Measurements from ENCODE around the gene TRIM66.

The TRIM66 gene

DNA sequence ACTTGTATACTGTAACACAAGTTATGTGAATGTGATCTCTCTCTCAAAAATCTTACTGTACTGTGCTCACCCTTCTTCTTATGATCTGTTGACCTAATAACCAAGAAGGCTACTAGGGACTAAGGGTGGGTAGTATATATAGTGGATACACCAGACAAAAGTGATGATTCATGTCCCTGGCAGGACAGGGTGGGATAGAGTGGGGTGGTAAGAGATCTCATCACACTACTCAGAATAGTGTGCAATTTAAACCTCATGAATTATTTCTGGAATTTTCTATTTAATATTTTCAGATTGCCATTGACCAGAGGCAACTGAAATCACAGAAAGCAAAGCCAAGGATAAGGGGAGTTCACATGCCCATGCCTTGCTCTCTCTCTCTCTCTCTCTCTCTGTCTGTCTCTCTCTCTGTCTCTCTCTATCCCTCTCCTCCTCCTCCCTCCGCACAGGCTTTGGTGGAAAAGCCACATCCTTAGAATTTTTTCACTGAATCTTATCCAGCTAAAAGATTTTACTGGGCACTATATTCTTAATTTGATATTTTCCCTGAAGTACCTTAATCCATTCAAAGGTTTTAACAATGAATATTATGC lies 76.4 kb downstream of the TRIM66 start:
- DNase-seq, result no peak

DNA sequence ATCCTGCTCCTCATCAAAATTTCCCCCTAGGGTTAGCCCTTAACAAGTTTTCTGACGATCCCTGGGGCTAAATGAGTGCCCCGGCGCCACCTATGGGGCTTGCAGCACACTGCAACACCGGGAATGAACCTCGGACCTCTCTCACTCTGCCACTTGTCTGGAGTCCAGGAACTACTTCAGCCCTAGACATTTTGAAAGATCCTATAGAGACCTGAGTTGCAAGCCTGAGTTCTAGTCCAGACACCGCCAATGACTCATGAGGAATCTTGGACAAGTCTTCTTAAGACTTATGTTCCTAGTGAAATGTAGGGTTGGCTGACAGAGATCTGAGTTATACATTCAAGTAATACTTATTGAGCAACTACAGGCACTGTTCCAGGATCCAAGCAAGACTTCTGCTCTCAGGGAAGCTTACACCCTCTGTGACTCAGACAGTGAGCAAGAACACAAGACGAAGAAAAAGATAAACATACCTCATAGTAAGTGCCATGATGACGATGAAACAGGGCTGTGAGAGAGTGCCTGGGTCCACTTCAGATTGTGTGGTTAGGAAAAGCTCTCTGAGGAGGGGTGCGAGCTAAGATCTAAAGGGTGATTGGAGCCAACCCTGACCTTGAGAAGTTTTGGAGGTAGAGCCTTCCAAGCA lies 78.3 kb downstream of the TRIM66 start:
- no peak for DNase-seq

DNA sequence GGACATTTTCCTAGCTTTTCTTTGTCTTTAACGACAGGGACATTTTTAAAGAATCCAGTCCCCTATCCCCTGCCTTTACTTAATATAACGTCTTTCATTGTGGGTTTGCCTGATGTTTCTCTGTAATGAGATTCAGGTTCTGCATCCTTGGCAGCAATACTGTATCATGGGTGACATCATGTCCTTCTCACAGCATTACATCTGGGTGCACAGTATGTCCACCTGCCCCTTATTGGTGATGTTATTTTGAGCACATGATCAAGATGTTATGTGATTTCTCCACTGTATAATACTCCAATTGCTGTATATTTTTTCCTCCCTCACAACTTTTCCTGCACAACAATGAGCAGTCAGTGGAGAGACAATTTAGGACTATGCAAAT lies 78.8 kb downstream of the TRIM66 start:
- no peak for DNase-seq

DNA sequence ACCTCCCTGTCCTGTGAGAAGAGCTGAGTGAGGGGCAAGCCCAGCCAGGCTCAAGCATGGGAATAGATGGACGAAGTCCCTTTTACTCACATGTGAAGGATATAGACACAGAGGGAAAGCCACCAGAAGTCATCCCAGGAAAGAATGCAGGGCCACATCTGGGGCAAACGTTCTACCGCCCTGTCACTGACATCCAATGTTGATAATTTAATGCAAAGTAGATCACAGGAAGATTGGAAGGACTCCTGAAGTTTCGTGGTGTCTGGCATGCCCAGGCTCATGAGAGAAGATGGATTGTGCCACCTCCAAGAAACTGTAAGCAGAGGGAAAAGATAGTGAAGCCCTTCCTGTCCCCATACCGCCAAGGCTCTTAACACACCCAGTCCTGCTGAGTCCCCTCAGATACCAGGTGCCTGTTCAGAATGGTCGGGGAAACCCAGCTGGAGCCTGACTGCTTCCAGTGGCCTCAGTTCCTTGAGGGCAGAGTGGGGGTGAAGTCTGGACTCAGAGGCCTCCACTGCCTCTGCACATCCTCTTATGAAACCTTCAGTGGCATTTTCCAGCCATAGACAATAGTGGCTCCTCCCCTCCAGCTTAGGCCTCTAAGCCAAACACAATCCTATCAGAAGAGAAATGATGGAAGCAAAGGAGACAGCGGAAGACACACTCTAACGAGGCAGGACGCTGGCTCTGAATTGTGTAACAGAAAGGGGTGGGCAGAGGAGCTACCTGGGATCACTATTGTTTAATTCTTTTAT lies 80.9 kb downstream of the TRIM66 start:
- DNase-seq, result no peak

DNA sequence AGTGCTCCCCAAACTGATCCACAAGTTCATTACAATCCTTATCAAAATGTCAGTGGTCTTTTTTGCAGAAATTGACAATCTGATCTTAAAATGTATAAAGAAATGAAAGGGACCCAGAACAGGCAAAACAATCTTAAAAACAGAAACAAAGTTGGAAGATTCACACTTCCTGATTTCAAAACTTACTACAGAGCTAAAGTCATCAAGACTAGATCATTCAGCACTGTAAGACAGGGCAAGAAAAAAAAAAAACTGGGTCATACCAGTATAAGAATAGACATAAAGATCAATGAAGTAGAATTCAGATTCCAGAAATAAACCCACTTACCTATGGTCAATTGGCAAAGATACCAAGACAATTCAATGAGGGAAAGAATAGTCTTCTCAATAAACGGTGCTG lies 84.0 kb downstream of the TRIM66 start:
- DNase-seq, result no peak

DNA sequence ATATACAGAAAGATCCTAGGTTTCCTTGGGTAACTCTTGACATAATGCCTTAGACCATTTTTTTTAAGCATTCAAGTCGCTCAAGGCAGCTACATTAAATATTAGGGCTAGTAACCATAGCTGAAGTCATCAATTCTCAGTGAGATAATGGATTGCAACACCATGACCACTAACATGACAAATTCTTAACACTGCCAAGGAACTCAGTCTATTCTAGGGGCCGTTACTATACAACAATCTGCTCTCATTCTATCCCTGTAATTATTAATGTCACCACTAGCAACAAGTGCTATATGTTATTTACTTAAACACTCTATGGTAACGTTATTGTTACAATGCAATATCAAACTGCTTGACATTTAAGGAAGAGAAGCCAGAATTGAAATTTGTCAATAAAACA lies 85.3 kb downstream of the TRIM66 start:
- peak; percentile 18 for DNase-seq

DNA sequence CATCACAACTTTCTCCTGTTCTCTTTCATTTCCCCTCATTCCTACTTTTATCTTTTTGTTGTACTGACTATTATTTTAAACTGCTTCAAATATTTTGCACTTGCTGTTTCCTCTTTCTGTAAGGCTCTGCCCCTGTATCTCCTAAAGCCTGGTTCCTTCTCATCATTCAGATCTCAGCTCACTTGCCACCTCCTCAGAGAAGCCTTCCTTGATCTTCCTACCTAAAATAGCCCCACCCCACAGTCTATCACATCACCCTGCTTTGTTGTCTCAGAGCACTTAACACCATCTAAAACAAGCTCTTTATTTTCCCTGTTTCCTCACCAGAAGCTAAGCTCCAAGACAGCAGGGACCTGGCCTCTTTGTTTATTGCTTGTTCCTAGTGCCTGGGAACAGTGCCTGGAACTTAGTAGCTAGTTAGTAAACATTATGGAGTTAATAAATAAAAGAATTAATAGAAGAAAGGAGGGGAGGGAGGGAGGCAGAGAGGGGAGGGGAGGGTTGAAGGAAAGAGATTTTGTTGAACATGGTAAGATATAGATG lies 85.9 kb downstream of the TRIM66 start:
- DNase-seq, result no peak

DNA sequence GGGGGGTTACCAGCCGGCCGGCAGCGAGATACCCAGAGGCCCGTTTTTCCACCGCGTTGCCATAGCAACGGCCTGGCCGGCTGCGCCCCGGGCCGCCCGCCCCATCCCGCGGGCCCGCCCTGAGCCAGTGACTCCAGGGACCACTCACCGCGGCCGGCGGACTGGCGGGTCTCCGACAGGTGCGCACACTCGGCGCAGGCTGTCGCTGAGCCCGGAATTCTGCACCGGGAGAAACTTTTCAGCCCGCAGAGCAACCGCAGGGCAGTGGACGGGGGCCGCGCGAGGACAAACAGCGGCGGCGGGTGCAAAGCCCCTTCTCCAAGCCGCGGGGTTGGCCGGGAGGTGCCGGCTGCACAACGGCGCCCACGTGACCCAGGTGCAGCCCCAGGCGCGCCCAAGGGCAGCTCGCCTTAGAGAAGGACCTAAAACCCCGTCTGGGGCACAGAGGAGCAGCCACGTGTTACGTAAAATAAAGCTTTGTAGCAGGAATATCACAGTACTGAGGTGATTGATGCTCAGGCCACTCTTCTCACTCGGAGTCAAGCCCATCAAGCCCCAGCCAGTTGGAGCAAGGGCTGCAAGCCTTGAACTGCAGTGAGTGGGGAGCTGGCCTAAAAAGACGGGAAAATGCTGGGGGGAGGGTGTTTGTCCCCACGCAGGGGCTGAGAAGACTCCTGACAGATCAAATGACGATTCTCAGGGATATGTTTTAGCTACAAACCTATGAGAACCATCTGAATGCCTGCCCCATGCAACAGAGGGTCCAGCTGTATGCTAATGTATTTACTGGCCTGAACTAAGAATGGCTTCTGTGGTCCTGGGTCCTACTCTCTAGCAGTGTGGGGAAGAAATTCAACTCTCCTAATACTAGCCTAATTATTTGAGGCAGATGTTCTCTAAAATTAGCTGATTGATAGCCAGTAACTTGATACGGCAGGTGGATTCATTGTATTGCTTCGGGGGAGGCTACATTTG lies 88.2 kb downstream of the TRIM66 start, which contains the start of gene STK33:
TSS of gene STK33 (minus strand) at position 294 of the 975 bp plus-strand sequence. CDS start 119,323 bp downstream, outside the sequence.
- DNase-seq, result peak; percentile 80

DNA sequence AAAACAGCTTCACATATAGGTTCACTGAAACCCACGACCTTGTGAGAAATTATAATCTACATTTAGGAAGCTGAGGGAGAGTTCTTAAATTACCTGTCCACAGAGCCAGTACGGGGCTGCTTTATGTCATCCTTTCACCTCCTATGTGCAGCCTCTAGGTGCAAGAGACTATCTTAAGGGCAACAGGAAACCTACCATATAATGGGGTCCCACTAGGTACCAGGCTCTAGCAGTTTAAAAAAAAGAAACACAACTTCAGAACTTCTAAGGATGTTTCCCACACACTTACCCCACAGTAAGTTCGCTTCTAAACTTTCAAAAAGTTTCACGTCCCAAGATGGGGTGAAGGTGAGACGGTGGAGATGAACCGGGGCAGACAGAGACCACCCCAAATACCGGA lies 89.0 kb downstream of the TRIM66 start:
- DNase-seq, result no peak

DNA sequence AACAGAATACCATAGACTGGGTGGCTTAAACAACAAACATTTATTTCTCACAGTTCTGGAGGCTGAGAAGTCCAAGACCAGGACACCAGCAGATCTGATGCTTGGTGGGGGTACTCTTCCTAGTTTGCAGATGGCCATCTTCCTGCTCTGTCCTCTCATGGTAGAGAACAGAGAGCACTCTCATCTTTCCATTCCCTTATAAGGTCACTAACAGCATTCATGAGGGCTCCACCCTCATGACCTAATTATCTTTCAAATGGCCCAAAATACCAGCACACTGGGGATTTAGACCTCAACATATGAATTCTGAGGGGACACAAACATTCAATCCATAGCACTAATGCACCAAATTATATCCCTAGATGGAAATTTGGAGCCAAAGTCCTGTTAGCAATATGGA lies 94.5 kb downstream of the TRIM66 start:
- DNase-seq, result no peak

DNA sequence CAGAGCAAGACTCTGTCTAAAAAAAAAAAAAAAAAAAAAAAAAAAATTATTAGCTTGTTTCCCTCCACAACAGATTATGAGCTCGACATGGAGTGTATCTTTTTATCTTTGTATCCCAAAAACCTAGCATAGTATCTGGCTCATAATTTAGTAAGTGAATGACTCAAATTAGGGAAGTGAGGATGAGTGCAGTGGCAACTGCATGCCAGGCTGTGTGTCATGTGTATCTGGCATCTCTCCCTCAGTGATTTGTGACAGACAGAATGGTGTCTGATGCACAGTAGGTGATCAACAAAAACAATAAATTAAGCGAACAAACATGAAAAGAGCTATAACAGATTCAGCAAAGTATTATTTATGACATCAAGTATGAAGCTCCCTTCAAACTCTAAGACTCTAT lies 95.7 kb downstream of the TRIM66 start:
- DNase-seq, result no peak

DNA sequence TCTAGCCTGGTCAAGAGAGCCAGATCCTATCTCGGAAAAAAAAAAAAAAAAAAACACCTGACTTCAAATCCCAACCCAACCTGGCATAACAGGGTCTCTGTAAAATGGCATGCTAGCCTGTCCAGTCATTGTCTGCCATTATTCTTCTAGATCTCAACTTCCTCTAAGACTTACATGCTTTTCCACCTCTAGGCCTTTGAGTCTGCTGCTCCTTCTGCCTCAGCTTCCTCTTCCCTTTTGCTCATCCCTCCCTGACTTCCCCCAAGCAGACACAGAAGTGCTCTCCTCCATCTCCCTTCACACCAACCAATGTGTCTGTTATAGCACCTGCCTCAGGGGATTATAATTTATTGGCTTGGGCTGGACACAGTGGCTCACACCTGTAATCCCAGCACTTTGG lies 96.3 kb downstream of the TRIM66 start:
- DNase-seq, result no peak

DNA sequence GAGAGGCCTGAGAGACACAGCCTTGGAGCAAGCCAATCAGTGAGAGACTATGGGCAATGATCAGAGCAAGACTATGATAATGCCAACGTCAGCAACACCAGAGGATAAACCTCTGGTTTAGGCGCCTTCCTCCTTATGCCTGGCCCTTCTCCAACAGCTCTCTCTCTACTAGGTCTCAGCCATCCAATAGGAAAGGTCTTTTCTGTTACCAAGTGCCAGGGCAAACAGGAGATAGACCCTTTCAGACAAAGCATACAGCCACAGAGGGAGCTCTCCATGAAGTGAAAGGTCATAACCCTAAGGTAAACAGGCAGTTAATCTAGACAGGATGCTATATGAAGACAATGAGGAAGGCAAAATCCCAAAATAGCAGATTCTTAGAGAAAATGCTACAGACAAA lies 98.0 kb downstream of the TRIM66 start:
- peak; percentile 21 for DNase-seq

DNA sequence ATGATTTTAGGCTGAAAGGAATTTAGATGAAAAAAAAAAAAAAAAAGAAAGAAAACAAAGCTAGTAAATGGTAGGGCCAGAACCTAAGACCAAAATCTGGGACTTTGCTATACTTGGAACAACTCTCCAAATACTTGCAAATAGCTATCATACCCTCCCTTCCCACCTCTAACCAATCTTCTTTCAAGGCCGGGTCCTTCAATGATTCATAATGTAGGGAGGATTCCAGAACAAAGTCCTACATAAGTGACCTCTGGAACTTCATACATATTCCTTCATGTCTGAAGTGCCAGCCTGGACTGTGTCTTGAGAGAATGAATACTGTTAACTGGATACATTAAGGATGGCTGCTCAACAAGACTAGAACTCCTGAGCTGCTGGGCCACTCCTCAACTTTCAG lies 98.4 kb downstream of the TRIM66 start:
- no peak for DNase-seq

DNA sequence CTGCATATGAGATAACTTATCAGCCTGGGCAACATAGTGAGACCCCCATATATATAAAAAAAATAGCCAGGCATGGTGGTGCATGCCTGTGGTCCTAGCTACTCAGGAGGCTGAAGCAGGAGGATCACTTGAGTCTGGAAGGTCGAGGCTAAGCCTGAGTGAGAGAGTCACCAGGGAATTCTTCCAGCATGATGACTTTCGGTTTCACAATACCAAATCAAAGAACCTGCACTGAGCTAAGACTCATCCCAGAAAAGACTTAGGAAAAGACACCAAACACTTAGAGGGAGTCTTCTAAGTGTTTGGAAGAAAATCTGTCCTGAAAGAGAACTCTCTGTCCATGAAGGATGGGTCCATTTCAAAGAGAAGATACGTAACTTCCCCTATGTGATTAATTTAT lies 101.2 kb downstream of the TRIM66 start:
- DNase-seq, result no peak

DNA sequence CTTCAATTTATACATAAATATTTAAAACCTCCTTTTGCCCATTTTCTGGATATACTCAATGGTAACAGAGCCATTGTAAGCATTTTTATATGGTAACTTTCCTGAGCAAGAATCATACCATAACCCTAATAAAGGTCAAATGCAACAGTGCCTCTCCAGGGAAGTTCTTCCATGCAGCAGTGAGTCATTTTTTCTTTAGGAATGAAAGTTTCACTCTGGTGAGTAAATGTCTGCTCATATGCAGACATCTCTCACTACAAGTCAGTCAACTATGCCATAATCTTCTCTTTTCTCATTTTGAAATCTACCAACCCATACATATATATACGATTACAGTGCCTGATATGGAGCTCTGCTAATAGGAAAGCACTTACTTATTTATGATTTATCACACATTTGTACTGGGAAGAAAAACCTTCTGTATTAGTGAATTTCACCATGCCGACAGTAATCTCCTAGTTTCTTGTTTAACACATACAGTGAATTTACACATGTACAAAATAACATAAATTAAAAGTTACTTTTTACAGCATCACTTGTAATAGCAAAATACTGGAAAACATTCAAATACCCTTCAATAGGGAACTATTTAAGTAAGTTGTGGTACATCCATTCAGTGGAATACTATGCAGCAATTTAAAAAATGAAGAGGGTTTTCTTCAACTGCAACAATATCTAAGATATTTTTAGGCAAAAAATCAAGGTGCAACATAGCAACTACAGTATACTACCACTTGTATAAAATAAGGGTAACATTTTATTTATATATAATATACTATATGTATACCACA lies 104.5 kb downstream of the TRIM66 start:
- DNase-seq, result no peak

DNA sequence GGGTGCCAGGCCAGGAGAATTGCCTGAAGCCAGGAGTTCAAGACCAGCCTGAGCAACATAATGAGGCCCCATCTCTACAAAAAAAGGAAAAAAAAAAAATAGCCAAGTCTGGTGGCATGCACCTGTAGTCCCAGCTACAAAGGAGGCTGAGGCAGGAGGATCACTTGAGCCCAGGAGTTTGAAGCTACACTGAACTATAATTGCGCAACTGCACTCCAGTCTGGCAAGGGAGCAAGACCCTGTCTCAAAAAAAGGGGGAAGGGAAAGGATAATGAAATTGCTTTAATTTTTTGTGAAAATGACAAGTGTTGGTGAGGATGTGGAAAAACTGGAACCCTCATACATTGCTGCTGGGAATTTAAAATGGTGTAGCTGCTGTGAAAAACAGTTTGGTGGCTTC lies 107.7 kb downstream of the TRIM66 start:
- no peak for DNase-seq

DNA sequence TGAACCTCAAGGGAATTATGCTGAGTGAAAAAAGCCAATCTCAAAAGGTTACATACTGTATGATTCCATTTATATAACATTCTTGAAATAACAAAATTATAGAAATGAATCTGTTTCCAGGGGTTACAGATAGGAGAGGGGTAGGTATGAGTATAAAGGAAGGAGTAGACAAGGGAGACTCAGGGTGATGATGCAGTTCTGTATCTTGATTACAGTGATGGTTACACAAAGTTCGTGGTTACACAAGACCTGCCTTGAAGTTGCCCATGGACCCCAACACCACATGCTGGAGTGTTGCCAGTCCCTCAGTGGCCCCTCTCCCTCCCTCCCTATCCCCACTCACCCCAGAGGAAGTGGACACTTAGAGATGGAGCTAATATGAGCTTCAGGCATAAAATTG lies 108.7 kb downstream of the TRIM66 start:
- DNase-seq, result no peak

DNA sequence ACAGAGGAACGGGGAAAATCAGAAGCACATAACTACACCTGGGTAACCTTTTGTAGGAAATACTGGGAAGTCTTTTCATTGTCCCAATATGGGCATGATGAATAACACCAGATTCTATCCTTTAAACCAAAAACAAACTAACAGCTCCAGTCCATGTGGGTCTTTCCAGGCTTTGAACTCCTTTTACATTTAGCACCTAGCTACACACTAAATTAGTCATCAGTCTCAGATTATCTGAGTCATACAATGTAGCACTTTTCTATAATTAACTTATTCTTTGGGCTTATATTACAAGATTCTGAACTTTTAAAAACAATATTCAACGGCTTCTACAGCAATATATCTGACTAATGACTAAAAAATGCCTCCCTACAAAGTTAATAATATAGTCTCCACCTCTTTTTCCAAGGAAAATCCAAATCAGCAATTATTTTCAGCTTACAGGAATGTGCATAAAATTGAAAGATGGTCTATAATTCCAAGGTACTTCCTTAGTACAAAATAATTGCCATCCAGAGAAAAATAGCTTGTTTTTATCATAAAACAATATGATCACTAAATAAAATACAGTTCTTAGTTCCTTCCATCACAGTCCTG lies 114.8 kb downstream of the TRIM66 start:
- DNase-seq, result no peak

DNA sequence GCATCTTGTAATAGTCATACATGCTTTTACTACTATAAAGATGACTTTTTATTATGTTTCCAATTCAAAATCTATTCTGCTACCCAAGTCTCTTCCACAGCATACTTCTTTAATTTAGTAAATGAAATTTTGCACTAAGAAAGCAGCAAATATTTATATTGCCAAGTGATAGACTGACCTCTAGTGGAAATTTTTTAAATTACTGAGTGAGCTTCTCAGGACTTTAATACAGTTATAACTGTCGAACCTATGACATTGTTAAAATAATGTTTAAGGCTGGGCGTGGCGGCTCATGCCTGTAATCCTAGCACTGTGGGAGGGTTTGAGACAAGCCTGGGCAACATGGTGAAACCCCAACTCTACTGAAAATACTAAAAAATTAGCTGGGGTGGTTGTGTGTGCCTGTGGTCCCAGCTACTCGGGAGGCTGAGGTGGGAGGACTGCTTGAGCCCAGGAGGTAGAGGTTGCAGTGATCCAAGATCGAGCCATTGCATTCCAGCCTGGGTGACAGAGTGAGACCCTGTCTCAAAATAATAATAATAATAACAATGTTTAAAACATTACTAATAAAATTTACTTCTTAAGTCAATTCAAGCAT lies 115.8 kb downstream of the TRIM66 start:
- DNase-seq, result peak; percentile 67

DNA sequence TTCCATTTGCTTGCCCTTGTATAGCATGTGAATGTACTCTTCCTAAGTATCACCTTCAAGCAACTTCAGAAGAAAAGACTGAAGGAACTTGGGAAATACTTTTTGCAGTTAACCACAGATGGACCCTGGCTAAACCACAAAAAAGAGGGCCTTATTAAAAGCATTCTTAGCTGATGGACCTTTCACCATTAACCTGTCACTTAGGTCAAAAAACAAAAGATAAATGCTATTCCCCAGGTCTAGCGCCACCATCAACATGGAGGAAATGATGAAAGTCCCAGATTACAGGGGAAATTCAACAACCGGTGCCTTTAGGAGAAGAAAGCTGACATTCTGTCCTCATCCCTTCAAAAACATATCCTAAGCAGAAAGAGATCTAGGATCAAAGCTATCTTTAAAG lies 117.9 kb downstream of the TRIM66 start:
- no peak for DNase-seq

Data from NCI-H345 (cell line).